ENCODE data around the gene HLF. TPM values are rescaled to one million over a fixed set of nuclear protein-coding genes. Genes with fewer than 3 reads are reported as not detected.

The HLF gene
- polyA plus RNA-seq, 1 experiment: not detected

GRCh38 chr17:55230716-55231115, 34.0 kb upstream of the HLF start:
- ChIA-PET CTCF (no interaction called here), POLR2A (no interaction called here)
- no peak for TF ChIP-seq CTCF (IDR thresholded peaks at IDR 0.05; ENCODE audit: low read depth, low read length)
- Histone ChIP-seq H3K4me3 (ENCODE audit: low read depth, low read length) (no peak overlapping the region), H3K27me3 (ENCODE audit: control insufficient read depth, insufficient read depth, low read length) (no peaks in the 10 kb centered on the region), H3K27ac (ENCODE audit: low read depth, low read length) (no peak overlapping the region), H3K9me3 (ENCODE audit: control insufficient read depth, insufficient read depth, low read length) (no peaks in the 10 kb centered on the region)
- no peak for DNase-seq (ENCODE audit: low read depth, low spot score)

- ChIA-PET CTCF (no interaction called here), POLR2A (no interaction called here)
- no peak for TF ChIP-seq CTCF (IDR thresholded peaks at IDR 0.05; ENCODE audit: low read depth, low read length)
- Histone ChIP-seq H3K27me3 (ENCODE audit: control insufficient read depth, insufficient read depth, low read length) (peaks cover 2% of the 10 kb centered on the region), H3K9me3 (ENCODE audit: control insufficient read depth, insufficient read depth, low read length) (no peaks in the 10 kb centered on the region), H3K4me3 (ENCODE audit: low read depth, low read length) (no peak overlapping the region), H3K27ac (ENCODE audit: low read depth, low read length) (no peak overlapping the region)
- no peak for DNase-seq (ENCODE audit: low read depth, low spot score)
These were observed 30.9 kb upstream of the HLF start for GRCh38 chr17:55233840-55234239.

GRCh38 chr17:55236316-55236715, 28.4 kb upstream of the HLF start:
- peaks cover 2% of the 10 kb centered on the region for H3K27me3 ChIP-seq (ENCODE audit: control insufficient read depth, insufficient read depth, low read length)
- no peak for DNase-seq (ENCODE audit: low read depth, low spot score)
- no peak overlapping the region for H3K4me3 ChIP-seq (ENCODE audit: low read depth, low read length)
- no peaks in the 10 kb centered on the region for H3K9me3 ChIP-seq (ENCODE audit: control insufficient read depth, insufficient read depth, low read length)
- ChIA-PET CTCF (interaction anchor here (0.6 to 3.9 kb wide), 4 partner anchors 57 to 243 kb away, joined by 3 to 24 read pairs (median 4); no protein-coding TSS in a partner anchor), POLR2A (no interaction called here)
- no peak overlapping the region for H3K27ac ChIP-seq (ENCODE audit: low read depth, low read length)
- no peak for TF ChIP-seq CTCF (IDR thresholded peaks at IDR 0.05; ENCODE audit: low read depth, low read length)

- H3K4me3 ChIP-seq (ENCODE audit: low read depth, low read length): no peak overlapping the region
- no peak overlapping the region for H3K27ac ChIP-seq (ENCODE audit: low read depth, low read length)
- ChIA-PET CTCF (interaction anchor here (0.9 to 3.9 kb wide), 2 partner anchors 244 to 251 kb away, joined by 3 to 24 read pairs; no protein-coding TSS in a partner anchor), POLR2A (no interaction called here)
- no peaks in the 10 kb centered on the region for H3K9me3 ChIP-seq (ENCODE audit: control insufficient read depth, insufficient read depth, low read length)
- peaks cover 2% of the 10 kb centered on the region for H3K27me3 ChIP-seq (ENCODE audit: control insufficient read depth, insufficient read depth, low read length)
- no peak for DNase-seq (ENCODE audit: low read depth, low spot score)
- TF ChIP-seq CTCF (IDR thresholded peaks at IDR 0.05; ENCODE audit: low read depth, low read length): no peak
These were observed 27.5 kb upstream of the HLF start for GRCh38 chr17:55237268-55237667.

GRCh38 chr17:55237841-55238178, 26.9 kb upstream of the HLF start:
- no peak for DNase-seq (ENCODE audit: low read depth, low spot score)
- peaks cover 2% of the 10 kb centered on the region for H3K27me3 ChIP-seq (ENCODE audit: control insufficient read depth, insufficient read depth, low read length)
- no peaks in the 10 kb centered on the region for H3K9me3 ChIP-seq (ENCODE audit: control insufficient read depth, insufficient read depth, low read length)
- ChIA-PET POLR2A (no interaction called here), CTCF (interaction anchor here (0.6 to 3.9 kb wide), 6 partner anchors 27 to 995 kb away, joined by 3 to 24 read pairs (median 5); partner anchors contain the start of gene HLF)
- H3K27ac ChIP-seq (ENCODE audit: low read depth, low read length): no peak overlapping the region
- peak overlapping the region; percentile 71 for H3K4me3 ChIP-seq (ENCODE audit: low read depth, low read length)
- TF ChIP-seq CTCF (IDR thresholded peaks at IDR 0.05; ENCODE audit: low read depth, low read length): no peak

Measured in AG04450 (cell line).